Measurements from ENCODE around the gene ANO10. TPM values are rescaled to one million over a fixed set of nuclear protein-coding genes. Genes with fewer than 3 reads are reported as not detected.
"Not testable (repeated sequence)": the region's sequence is repeated elsewhere in the genome, so short reads cannot be mapped to it uniquely, and the experiment has no call there.

ANO10 gene
- total and polyA plus RNA-seq, 9 donors, result 12.5 to 20.0 (median 15.5) TPM

GRCh38 chr3:43506644-43507043, 115.2 kb downstream of the ANO10 start:
- H3K9me3 ChIP-seq (replicated peaks; ENCODE audit: control insufficient read depth, low read depth, low read length), result no peaks in the 10 kb centered on the region
- WGBS (ENCODE audit: insufficient coverage), result 100% methylated on average over 1 of the region's 4 CpGs
- H3K36me3 ChIP-seq (ENCODE audit: control insufficient read depth, insufficient read depth, low read length), result no peaks in the 10 kb centered on the region
- no peak overlapping the region for H3K27ac ChIP-seq (ENCODE audit: low read length)
- H3K27me3 ChIP-seq (ENCODE audit: control insufficient read depth, insufficient read depth, low read length), result no peaks in the 10 kb centered on the region
- DNase-seq, result no peak
- H3K4me1 ChIP-seq (ENCODE audit: control insufficient read depth, insufficient read depth, low read length), result no peaks in the 10 kb centered on the region
- no peak overlapping the region for H3K4me3 ChIP-seq (ENCODE audit: low read length)

- no peak for DNase-seq
- no peak overlapping the region for H3K4me3 ChIP-seq (ENCODE audit: low read length)
- WGBS (ENCODE audit: insufficient coverage), result no CpG with 5 or more reads among the region's 3 CpGs
Measured at GRCh38 chr3:43505351-43505750, 116.5 kb downstream of the ANO10 start.

GRCh38 chr3:43503067-43503728, 118.6 kb downstream of the ANO10 start:
- H3K27ac ChIP-seq (ENCODE audit: low read length), result no peak overlapping the region
- H3K4me3 ChIP-seq (ENCODE audit: low read length), result no peak overlapping the region
- peaks cover 2% of the 10 kb centered on the region for H3K4me1 ChIP-seq (ENCODE audit: control insufficient read depth, insufficient read depth, low read length)
- no CpG with 5 or more reads among the region's 2 CpGs for WGBS (ENCODE audit: insufficient coverage)
- no peaks in the 10 kb centered on the region for H3K9me3 ChIP-seq (replicated peaks; ENCODE audit: control insufficient read depth, low read depth, low read length)
- no peaks in the 10 kb centered on the region for H3K27me3 ChIP-seq (ENCODE audit: control insufficient read depth, insufficient read depth, low read length)
- no peaks in the 10 kb centered on the region for H3K36me3 ChIP-seq (ENCODE audit: control insufficient read depth, insufficient read depth, low read length)
- peak; percentile 47 for DNase-seq

More at GRCh38 chr3:43505351-43505750, 116.5 kb downstream of the ANO10 start:
- no peaks in the 10 kb centered on the region for H3K36me3 ChIP-seq (ENCODE audit: control insufficient read depth, insufficient read depth, low read length)
- H3K27me3 ChIP-seq (ENCODE audit: control insufficient read depth, insufficient read depth, low read length), result no peaks in the 10 kb centered on the region
- H3K9me3 ChIP-seq (replicated peaks; ENCODE audit: control insufficient read depth, low read depth, low read length), result no peaks in the 10 kb centered on the region
- H3K4me1 ChIP-seq (ENCODE audit: control insufficient read depth, insufficient read depth, low read length), result no peaks in the 10 kb centered on the region
- no peak overlapping the region for H3K27ac ChIP-seq (ENCODE audit: low read length)

- no peak overlapping the region for H3K27ac ChIP-seq (ENCODE audit: low read length)
- H3K4me3 ChIP-seq (ENCODE audit: low read length), result no peak overlapping the region
- peak; percentile 62 for DNase-seq
- H3K27me3 ChIP-seq (ENCODE audit: control insufficient read depth, insufficient read depth, low read length), result no peaks in the 10 kb centered on the region
- no CpG with 5 or more reads among the region's 1 CpG for WGBS (ENCODE audit: insufficient coverage)
- no peaks in the 10 kb centered on the region for H3K36me3 ChIP-seq (ENCODE audit: control insufficient read depth, insufficient read depth, low read length)
- H3K4me1 ChIP-seq (ENCODE audit: control insufficient read depth, insufficient read depth, low read length), result peaks cover 2% of the 10 kb centered on the region
- H3K9me3 ChIP-seq (replicated peaks; ENCODE audit: control insufficient read depth, low read depth, low read length), result no peaks in the 10 kb centered on the region
Measured at GRCh38 chr3:43499256-43499655, 122.6 kb downstream of the ANO10 start.

GRCh38 chr3:43497905-43498365, 123.9 kb downstream of the ANO10 start:
- no peaks in the 10 kb centered on the region for H3K9me3 ChIP-seq (replicated peaks; ENCODE audit: control insufficient read depth, low read depth, low read length)
- H3K4me1 ChIP-seq (ENCODE audit: control insufficient read depth, insufficient read depth, low read length), result peaks cover 2% of the 10 kb centered on the region
- H3K4me3 ChIP-seq (ENCODE audit: low read length), result no peak overlapping the region
- H3K27me3 ChIP-seq (ENCODE audit: control insufficient read depth, insufficient read depth, low read length), result no peaks in the 10 kb centered on the region
- no peak overlapping the region for H3K27ac ChIP-seq (ENCODE audit: low read length)
- no peaks in the 10 kb centered on the region for H3K36me3 ChIP-seq (ENCODE audit: control insufficient read depth, insufficient read depth, low read length)
- no peak for DNase-seq
- no CpG with 5 or more reads among the region's 1 CpG for WGBS (ENCODE audit: insufficient coverage)

- no peaks in the 10 kb centered on the region for H3K27me3 ChIP-seq (ENCODE audit: control insufficient read depth, insufficient read depth, low read length)
- H3K36me3 ChIP-seq (ENCODE audit: control insufficient read depth, insufficient read depth, low read length), result no peaks in the 10 kb centered on the region
- no peak for DNase-seq
- H3K27ac ChIP-seq (ENCODE audit: low read length), result no peak overlapping the region
- H3K4me3 ChIP-seq (ENCODE audit: low read length), result no peak overlapping the region
- no peaks in the 10 kb centered on the region for H3K9me3 ChIP-seq (replicated peaks; ENCODE audit: control insufficient read depth, low read depth, low read length)
- peaks cover 2% of the 10 kb centered on the region for H3K4me1 ChIP-seq (ENCODE audit: control insufficient read depth, insufficient read depth, low read length)
Measured at GRCh38 chr3:43497422-43497821, 124.4 kb downstream of the ANO10 start.

- no peak for DNase-seq
- Histone ChIP-seq H3K4me3 (ENCODE audit: low read length) (no peak overlapping the region), H3K4me1 (ENCODE audit: control insufficient read depth, insufficient read depth, low read length) (peaks cover 2% of the 10 kb centered on the region), H3K27ac (ENCODE audit: low read length) (no peak overlapping the region), H3K27me3 (ENCODE audit: control insufficient read depth, insufficient read depth, low read length) (no peaks in the 10 kb centered on the region), H3K9me3 (replicated peaks; ENCODE audit: control insufficient read depth, low read depth, low read length) (no peaks in the 10 kb centered on the region), H3K36me3 (ENCODE audit: control insufficient read depth, insufficient read depth, low read length) (no peaks in the 10 kb centered on the region)
- no CpG with 5 or more reads among the region's 3 CpGs for WGBS (ENCODE audit: insufficient coverage)
Measured at GRCh38 chr3:43496740-43497375, 125.0 kb downstream of the ANO10 start.

GRCh38 chr3:43492932-43493331, 128.9 kb downstream of the ANO10 start:
- not testable (repeated sequence) for DNase-seq; H3K9me3 ChIP-seq (replicated peaks; ENCODE audit: control insufficient read depth, low read depth, low read length); H3K4me3 ChIP-seq (ENCODE audit: low read length); H3K27ac ChIP-seq (ENCODE audit: low read length); H3K27me3 ChIP-seq (ENCODE audit: control insufficient read depth, insufficient read depth, low read length); H3K4me1 ChIP-seq (ENCODE audit: control insufficient read depth, insufficient read depth, low read length); H3K36me3 ChIP-seq (ENCODE audit: control insufficient read depth, insufficient read depth, low read length)
- 100% methylated on average over 1 of the region's 4 CpGs for WGBS (ENCODE audit: insufficient coverage)

GRCh38 chr3:43491807-43492206, 130.0 kb downstream of the ANO10 start:
- H3K4me3 ChIP-seq (ENCODE audit: low read length); H3K27me3 ChIP-seq (ENCODE audit: control insufficient read depth, insufficient read depth, low read length); DNase-seq; H3K4me1 ChIP-seq (ENCODE audit: control insufficient read depth, insufficient read depth, low read length); H3K27ac ChIP-seq (ENCODE audit: low read length); H3K36me3 ChIP-seq (ENCODE audit: control insufficient read depth, insufficient read depth, low read length); H3K9me3 ChIP-seq (replicated peaks; ENCODE audit: control insufficient read depth, low read depth, low read length): not testable (repeated sequence)
- no CpG with 5 or more reads among the region's 3 CpGs for WGBS (ENCODE audit: insufficient coverage)

GRCh38 chr3:43490640-43491185, 131.1 kb downstream of the ANO10 start:
- no peaks in the 10 kb centered on the region for H3K4me1 ChIP-seq (ENCODE audit: control insufficient read depth, insufficient read depth, low read length)
- H3K4me3 ChIP-seq (ENCODE audit: low read length), result no peak overlapping the region
- no peak overlapping the region for H3K27ac ChIP-seq (ENCODE audit: low read length)
- no peaks in the 10 kb centered on the region for H3K9me3 ChIP-seq (replicated peaks; ENCODE audit: control insufficient read depth, low read depth, low read length)
- DNase-seq, result no peak
- no peaks in the 10 kb centered on the region for H3K27me3 ChIP-seq (ENCODE audit: control insufficient read depth, insufficient read depth, low read length)
- H3K36me3 ChIP-seq (ENCODE audit: control insufficient read depth, insufficient read depth, low read length), result no peaks in the 10 kb centered on the region
- WGBS (ENCODE audit: insufficient coverage), result 89% methylated on average over 4 of the region's 7 CpGs
